Astrocyte of the cerebellum (primary cell): ENCODE measurements around the gene TPCN1.

Experiments used
- DNase-seq: peaks from one replicate; pipeline ENCODE4 v3.0.0-alpha.2; 2011; ENCODE audit warnings: low read depth
- H3K4me3 ChIP-seq: 2 replicates; pipeline ENCODE4 v1.5.1; 2011; ENCODE audit warnings: mild to moderate bottlenecking, low read depth, low read length, moderate library complexity
- in situ Hi-C: cut with HindIII; loops from 2 replicates; pipeline ENCODE4 v1.10.0; 2017; ENCODE audit warnings: low sequenced_read_pairs
- TF ChIP-seq, protein P1 (sequence below): IDR thresholded peaks from 2 replicates; pipeline ENCODE4 v1.5.1; 2012; ENCODE audit warnings: low read length, low read depth, moderate library complexity, mild to moderate bottlenecking; ENCODE audit errors: missing control alignments

The TPCN1 gene

DNA sequence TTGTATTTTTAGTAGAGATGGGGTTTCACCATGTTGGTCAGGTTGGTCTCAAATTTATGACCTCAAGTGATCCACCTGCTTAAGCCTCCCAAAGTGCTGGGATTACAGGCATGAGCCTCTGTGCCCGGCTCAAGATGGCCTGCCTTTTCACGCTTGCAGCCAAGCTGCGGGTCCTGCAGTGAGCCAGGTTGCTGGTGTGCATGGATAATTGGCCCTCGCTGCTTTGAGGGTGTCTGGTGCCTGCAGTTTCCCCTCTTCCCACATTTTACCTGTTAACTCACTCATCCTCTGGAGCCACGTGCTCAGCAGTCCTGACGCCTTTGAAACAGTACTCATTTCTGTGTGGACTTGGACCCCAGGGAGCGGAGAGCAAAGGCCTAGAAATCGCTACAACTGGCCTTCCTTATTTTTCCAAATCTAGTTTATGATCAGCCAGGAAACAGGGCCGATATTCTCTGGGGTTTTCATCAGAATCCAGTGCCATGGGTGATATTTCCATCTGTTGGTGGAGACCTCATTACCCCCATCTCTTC lies 42.2 kb downstream of the TPCN1 start:
- TF ChIP-seq, protein P1, sequence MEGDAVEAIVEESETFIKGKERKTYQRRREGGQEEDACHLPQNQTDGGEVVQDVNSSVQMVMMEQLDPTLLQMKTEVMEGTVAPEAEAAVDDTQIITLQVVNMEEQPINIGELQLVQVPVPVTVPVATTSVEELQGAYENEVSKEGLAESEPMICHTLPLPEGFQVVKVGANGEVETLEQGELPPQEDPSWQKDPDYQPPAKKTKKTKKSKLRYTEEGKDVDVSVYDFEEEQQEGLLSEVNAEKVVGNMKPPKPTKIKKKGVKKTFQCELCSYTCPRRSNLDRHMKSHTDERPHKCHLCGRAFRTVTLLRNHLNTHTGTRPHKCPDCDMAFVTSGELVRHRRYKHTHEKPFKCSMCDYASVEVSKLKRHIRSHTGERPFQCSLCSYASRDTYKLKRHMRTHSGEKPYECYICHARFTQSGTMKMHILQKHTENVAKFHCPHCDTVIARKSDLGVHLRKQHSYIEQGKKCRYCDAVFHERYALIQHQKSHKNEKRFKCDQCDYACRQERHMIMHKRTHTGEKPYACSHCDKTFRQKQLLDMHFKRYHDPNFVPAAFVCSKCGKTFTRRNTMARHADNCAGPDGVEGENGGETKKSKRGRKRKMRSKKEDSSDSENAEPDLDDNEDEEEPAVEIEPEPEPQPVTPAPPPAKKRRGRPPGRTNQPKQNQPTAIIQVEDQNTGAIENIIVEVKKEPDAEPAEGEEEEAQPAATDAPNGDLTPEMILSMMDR, result no peak
- DNase-seq, result no peak
- H3K4me3 ChIP-seq, result no peak overlapping the region
- in situ Hi-C loops, result no loop called here

DNA sequence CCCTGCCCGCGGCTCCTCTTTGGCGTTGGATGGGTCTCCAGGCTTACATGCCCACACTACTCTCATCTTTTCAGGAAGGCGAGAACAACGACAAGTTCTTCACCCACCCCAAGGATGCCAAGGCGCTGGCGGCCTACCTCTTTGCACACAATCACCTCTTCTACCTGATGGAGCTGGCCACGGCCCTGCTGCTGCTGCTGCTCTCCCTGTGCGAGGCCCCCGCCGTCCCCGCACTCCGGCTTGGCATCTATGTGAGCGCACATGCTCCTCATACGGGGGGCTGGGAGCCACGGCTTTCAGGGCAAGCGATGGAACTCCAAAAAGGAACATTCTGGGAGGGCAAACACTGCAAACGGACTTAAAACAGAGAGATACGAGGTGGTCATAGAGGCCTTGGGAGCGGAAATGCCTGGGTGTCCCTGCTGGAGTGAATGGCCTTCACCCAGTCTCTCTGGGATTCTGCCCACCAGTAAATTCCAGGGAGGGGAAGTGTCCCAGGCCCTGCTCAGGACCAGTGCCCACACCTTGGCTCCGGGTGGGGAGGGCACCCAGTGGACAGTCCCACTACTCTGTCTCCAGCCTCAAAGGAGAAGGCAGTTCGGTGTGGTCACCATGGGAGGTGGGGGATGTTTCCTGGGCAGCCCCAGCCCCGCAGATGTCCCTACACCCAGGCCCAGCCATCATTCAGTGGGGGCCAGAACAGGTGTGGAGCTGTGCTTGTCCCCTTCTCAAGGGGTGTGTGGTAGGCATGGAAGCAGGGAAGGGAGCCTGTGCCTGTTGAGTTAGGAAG lies 45.0 kb downstream of the TPCN1 start:
- DNase-seq, result no peak
- H3K4me3 ChIP-seq, result no peak overlapping the region
- in situ Hi-C loops, result no loop called here
- TF ChIP-seq, protein P1, result no peak

- TF ChIP-seq, protein P1, result no peak
- in situ Hi-C loops, result no loop called here
- H3K4me3 ChIP-seq, result no peak overlapping the region
- DNase-seq, result no peak
Observed at GRCh38 chr12:113267621-113268020, 46.4 kb downstream of the TPCN1 start.

GRCh38 chr12:113268136-113268535 lies 46.9 kb downstream of the TPCN1 start:
- DNase-seq, result no peak
- TF ChIP-seq, protein P1, result no peak
- in situ Hi-C loops, result no loop called here
- H3K4me3 ChIP-seq, result no peak overlapping the region

- H3K4me3 ChIP-seq, result no peak overlapping the region
- TF ChIP-seq, protein P1, result no peak
- in situ Hi-C loops, result no loop called here
Observed at GRCh38 chr12:113268621-113269020, 47.4 kb downstream of the TPCN1 start.

GRCh38 chr12:113269257-113269943 lies 48.1 kb downstream of the TPCN1 start:
- in situ Hi-C loops, result no loop called here
- no peak overlapping the region for H3K4me3 ChIP-seq
- TF ChIP-seq, protein P1, result no peak
- no peak for DNase-seq

More at GRCh38 chr12:113268621-113269020, 47.4 kb downstream of the TPCN1 start:
- DNase-seq, result no peak
